GM19397 (cell line): ENCODE measurements around the gene RYR3.

Source experiments
- ATAC-seq: cut with Tn5 transposase; IDR thresholded peaks from one replicate; pipeline ENCODE4 v1.9.1; 2021; ENCODE audit warnings: mild to moderate bottlenecking, moderate library complexity; ENCODE audit not compliant: unreplicated experiment

The RYR3 gene

GRCh38 chr15:33742306-33742705 is 431.5 kb downstream of the RYR3 start:
- ATAC-seq, result no peak

DNA sequence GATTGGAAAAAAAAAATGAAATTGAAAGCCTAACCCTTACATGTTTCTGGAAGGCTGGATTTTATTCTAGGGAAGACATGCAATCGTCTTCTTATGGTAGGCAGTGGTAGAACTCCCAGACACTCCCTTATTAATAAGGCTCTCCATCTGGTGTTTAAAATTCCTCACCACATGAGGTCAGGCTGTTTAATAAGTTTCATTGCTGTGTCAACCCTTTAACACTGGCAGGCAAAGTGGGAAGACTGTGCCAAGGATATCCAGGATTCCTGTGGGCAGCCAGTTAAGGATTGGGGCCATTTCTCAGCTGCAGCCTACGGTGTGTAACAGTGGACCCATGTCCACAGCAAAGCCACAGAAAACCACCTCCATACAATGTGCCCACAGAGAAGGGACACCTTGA is 432.0 kb downstream of the RYR3 start:
- no peak for ATAC-seq

- no peak for ATAC-seq
Observed at GRCh38 chr15:33746203-33746602, 435.4 kb downstream of the RYR3 start.

DNA sequence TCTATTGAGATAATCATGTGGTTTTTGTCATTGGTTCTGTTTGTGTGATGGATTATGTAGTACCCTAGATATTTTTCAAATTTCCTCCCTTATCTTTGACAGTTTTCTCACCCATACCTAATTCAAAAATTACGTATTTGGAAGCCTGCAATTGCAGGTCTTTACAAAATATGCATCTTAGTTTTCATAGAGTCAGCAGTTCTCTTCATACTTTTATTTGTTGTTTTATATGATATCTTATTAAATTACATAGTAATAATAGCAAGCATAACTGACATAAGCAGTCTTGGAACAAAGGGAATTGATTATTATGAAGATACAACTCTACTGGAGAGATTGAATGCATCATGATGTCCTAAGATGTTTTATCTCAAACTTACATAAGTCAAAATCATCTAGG is 442.2 kb downstream of the RYR3 start:
- ATAC-seq, result no peak

DNA sequence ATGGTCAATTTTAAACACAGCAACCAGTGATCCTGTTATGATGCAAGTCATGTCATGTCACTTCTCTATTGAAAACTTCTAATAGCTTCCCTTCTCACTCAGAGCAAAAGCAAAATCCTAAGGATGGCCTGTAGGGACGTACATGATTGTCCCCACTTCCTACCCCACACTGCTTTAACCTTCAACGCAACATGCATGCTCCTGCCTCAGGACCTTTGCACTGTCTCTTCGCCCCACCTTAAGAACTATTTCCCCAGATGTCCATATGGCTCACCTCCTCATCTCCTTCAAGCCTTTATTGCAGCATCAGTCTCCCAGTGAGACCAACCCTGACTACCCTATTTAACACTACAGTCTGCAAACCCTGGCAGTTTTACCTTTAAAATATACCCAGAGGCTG is 443.5 kb downstream of the RYR3 start:
- ATAC-seq, result no peak

DNA sequence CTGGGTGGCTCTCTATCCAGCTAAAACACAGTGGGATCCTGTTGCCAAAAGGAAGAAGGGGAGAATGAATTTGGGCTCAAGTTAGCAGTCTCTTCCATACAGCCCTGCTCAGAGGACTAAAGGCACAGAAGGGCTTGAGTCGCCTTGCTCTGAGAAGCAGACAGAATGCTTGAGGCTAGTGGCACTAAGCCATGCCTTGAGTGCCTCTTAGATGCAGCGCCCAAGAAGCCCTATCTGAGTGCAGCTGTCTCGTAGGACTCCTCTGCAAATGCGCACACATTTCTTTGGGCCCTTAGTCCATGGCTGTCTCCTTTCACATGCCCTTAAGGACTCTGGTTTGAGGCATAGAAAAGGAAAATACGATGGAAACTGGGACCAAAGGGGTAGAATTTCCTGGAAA is 446.2 kb downstream of the RYR3 start:
- ATAC-seq, result no peak

DNA sequence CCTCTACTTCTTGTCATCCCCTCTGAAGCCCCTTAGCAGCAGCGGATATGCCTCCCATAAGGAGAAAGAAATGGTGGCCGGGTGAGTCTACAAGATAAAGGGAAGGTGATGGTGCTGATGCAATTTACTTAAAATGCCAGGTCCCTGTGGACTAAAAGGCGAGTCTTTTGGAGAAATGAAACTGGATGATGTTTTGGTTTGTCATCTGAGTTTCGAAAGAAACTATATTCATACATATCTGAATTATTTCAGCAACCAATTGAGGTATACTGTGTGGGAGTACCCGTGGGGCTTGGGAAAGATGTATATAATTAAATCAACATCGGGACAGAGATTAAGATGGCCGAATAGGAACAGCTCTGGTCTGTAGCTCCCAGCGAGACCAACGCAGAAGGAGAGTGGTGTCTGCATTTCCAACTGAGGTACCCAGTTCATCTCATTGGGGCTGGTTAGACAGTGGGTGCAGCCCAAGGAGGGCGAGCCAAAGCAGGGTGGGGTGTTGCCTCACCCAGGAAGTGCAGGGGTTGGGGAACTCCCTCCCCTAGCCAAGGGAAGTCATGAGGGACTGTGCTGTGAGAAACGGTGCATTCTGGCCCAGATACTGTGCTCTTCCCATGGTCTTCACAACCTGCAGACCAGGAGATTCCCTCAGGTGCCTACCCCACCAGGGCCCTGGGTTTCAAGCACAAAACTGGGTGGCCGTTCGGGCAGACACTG is 446.9 kb downstream of the RYR3 start:
- no peak for ATAC-seq

DNA sequence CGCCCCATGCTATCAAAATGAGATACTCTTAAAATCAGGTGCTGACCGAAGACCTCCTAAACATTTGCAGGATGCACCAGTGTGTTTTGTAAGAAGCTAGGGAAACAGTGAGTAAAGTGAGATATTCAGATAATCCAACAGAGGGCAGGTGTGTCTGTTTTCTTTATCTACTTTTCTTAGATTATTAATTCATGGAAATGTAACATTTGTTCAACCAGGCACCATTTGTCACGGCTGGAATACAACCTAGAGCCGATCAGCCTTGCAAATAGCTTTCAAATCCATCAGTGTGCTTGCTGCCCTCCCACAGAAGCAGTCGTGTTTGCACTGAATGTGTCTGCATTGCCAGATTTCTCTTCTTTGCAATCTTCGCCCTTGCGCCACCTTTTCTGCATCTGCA is 455.6 kb downstream of the RYR3 start:
- no peak for ATAC-seq

DNA sequence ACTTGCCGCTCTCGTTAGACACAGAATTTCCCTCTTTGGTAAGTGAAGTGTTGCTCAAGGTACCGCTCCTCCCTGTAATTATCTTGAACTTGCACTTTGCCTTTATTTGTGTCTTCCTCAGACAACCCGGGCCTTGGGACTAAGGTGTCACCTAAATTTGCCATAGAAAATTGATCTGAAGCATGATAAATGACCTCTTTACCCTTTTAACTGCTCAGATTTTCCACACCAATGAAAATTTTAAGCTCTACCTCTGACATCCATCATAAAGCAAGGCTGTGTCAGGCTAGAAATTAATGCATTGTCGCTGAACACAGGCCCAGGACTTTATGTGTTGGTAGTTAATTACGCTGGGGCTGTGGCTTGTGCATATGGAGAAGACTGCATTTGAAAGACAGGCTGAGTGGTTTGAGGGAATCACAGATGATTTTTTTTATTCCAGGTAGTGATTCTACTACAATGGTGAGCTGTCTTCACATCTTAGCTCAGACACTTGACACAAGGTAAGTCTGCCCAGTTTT is 458.0 kb downstream of the RYR3 start:
- ATAC-seq, result no peak

GRCh38 chr15:33773969-33774368 is 463.2 kb downstream of the RYR3 start:
- no peak for ATAC-seq

- ATAC-seq, result no peak
Observed at GRCh38 chr15:33778852-33779251, 468.1 kb downstream of the RYR3 start.

DNA sequence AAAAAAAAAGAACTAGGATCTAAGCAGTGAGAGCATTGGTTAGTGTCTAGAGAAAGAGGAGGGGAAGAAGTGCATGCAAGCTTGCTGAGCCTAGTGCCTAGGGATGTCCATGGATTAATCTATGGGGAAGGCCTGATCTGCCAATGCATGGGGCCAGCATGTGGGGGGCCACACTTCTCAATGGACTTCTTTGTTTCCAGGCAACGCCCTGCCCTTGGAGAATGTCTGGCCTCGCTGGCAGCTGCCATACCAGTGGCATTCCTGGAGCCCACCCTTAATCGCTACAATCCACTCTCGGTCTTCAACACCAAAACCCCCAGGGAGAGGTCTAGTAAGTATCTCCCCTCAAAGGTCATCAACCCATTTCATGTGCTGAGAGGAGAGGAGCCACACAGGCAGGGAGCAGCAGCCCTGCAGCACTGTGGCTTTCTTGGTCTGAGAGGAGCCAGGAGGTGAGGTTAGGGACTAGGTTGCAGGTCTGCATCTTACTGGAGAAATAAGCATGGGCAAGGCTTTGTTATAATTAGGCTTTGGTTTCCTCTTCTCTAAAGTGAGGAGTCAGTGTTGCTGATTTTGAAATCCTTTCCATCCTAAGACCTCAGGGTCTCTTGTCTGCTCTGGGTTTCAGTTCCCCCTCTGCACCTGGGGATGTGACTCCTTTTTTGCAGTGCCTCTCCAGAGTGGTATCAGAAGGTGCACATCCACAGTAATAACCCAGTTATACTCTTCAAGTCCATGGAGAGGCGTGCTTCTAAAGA is 469.4 kb downstream of the RYR3 start:
- ATAC-seq, result no peak

DNA sequence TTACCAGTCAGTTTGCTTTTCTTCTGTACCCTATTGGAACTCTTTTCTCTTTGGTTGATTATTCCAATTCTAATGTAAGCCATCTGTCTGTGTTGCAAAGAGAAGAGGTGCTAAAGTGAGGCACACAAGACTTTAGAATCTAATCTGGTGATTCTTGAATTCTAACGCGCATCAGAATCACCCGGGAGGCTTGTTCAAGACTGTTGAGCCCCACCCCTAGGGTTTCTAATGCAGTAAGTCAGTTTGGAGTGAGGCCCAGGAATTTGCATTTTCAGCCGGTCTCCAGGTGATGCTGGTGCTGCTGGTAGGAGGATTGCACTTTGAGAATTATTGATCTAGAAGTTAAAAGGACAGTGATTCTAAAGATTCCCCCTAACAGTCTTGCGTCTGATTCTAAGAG is 472.2 kb downstream of the RYR3 start:
- ATAC-seq, result no peak

DNA sequence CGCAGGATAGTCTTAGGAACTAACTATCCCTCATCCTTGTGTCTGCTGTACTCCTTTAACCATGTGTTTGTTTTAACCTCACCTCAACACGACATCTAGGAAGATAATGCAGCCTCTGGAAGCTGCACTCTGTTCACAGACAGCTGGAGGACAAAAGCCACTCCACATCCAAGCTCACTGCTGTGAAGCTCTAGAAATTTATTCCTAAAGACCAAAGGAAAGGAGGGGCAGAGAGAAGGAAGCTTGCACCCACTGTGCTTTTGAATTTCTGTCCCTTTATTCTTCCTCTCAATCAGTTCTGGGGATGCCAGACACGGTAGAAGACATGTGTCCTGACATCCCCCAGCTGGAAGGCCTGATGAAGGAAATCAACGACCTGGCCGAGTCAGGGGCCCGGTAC is 474.6 kb downstream of the RYR3 start:
- ATAC-seq, result no peak

DNA sequence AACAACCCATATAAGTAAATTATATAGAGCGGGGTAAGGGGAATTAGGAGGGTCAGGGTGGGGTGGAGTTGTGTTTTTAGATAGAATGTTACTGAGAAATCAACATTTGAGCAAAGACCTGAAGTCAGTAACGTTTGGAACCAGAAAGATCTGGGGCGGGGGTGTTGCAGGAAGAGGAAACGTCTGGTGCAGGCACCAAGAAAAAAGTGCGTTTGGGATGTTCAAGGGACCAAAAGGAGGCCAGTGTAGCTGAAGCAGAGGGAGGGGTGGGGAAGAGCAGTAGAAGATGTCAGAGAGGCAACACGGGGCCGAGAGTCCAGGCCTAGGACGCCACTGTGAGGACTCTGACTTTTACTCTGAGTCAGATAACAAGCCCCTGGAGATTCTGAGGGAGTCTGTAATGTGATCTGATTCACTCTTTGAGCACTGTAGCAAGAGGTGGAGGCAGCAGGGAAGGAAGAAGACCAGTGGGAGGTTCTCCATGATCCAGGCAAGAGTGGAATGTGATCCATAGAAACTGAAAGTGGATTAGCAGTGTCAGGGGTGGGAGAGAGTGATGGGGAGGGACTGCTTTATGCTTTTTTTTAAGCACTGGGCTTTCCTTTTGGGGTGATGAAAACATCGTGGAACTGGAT is 478.3 kb downstream of the RYR3 start:
- ATAC-seq, result no peak

DNA sequence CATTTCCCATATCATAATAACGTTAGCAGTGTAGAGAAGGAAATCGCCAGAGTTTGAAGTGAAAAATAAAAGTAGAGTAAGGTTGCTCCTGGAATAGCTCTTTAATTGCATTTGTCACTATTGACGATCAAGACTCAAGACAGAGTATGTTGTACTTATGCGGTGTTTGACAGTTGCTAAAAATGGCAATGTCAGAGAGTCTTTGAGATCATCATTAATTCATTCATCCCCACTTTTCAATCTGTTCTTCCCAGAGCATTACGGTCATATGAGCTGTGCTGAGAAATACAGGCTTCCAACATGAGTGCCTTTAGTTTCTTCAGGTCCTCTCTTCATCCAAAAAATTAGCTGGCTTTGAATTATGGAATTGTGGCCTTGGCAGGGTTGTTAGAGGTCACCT is 483.7 kb downstream of the RYR3 start:
- ATAC-seq, result no peak

GRCh38 chr15:33795070-33795469 is 484.3 kb downstream of the RYR3 start:
- no peak for ATAC-seq

GRCh38 chr15:33797651-33798050 is 486.9 kb downstream of the RYR3 start:
- ATAC-seq, result no peak

GRCh38 chr15:33801954-33802353 is 491.2 kb downstream of the RYR3 start:
- no peak for ATAC-seq

GRCh38 chr15:33807665-33808064 is 496.9 kb downstream of the RYR3 start:
- no peak for ATAC-seq

DNA sequence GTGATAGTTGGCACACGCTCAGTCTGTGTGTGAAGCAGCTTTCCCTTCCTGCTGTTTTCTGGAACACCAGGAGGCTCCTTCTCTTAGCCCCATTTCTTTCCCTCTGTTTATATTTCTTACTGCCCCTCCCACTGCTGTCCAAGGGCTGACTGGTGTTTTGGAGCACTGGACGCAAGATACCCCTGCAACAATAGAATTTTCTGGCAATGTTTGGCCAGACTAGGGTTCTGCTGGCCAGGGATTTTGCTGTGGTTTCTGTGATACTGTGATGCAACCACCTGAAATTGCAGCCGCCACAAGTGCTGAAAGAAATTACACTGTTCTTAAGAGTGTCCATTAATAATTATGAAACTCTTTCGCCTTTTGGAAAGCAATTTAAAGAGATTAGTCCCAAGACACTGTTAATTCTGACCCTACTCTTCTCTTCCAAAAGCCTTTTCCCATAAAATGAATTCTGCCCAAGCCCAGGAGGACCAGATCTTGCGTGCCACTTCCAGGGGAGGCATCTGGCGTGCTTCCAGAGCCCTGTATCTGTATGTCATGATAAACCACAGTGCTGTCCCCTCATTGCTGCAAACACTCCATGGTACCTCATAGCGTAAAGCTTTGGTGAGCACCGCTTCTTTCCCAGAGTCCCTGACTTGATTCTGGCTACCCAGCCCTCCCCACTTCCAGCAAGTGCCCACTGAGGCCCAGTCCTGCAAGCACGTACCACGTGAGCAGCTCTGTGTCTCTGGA is 498.1 kb downstream of the RYR3 start:
- ATAC-seq, result no peak
